Esophagus squamous epithelium (tissue), 5 donors: ENCODE results near the gene BBS9. TPM values are rescaled to one million over a fixed set of nuclear protein-coding genes. Genes with fewer than 3 reads are reported as not detected.

ENCODE experiments used
- DNase-seq: peaks from one replicate; lab custom pipeline; 2025; lab: John Stamatoyannopoulos, UW
- H3K27ac ChIP-seq, 4 donors: fragments of 200-600 bp; sonication (generic); one replicate each; pipeline ENCODE4 v1.5.1; 2016 to 2019; ENCODE audit warnings: mild to moderate bottlenecking in 1 of 4
- H3K27me3 ChIP-seq, 4 donors: fragments of 200-600 bp; sonication (generic); 1 replicate in 3 of 4; 2 replicates in 1 of 4; pipeline versions ENCODE4 v1.5.1 to v1.6.0; 2017 to 2021; ENCODE audit warnings: antibody characterized with exemption in 1 of 4
- H3K36me3 ChIP-seq, 3 donors: fragments of 200-600 bp; sonication (generic); one replicate each; pipeline ENCODE4 v1.5.1; 2016 to 2019
- H3K4me1 ChIP-seq, 3 donors: fragments of 200-600 bp; sonication (generic); one replicate each; pipeline ENCODE4 v1.5.1; 2017 to 2019
- H3K4me3 ChIP-seq, 4 donors: fragments of 200-600 bp; sonication (generic); 1 replicate in 3 of 4; 2 replicates in 1 of 4; pipeline ENCODE4 v1.5.1; 2016 to 2019; ENCODE audit warnings: mild to moderate bottlenecking in 2 of 4, moderate library complexity in 1 of 4
- H3K9me3 ChIP-seq, 3 donors: fragments of 200-600 bp; sonication (generic); one replicate each; pipeline ENCODE4 v1.5.1; 2016 to 2019
- CTCF ChIP-seq, 6 experiments: fragments of 450-650 bp in 4 of 6; fragments of 200-600 bp in 2 of 6; sonication (generic) in 2 of 6; IDR thresholded peaks; one replicate each; pipeline ENCODE4 v1.5.1; 2016 to 2019; ENCODE audit warnings: antibody characterized with exemption in 6 of 6, mild to moderate bottlenecking in 4 of 6, moderate library complexity in 4 of 6
- POLR2A ChIP-seq, 4 donors: fragments of 450-650 bp; IDR thresholded peaks; one replicate each; pipeline ENCODE4 v1.6.1; 2017; ENCODE audit warnings: antibody characterized with exemption in 4 of 4, mild to moderate bottlenecking in 4 of 4, moderate library complexity in 3 of 4
- WGBS, 2 donors: methylation state at CpG; one replicate each; pipeline ENCODE4 v1.1.5; 2018; 5-methylcytosine and 5-hydroxymethylcytosine counted together
- intact Hi-C: fragments of 100-400 bp; cut with DNase I; formaldehyde crosslinking; loops from one replicate; pipeline ENCODE4 v1.15.0; 2022
- total RNA-seq, 4 donors: library from RNA; depleted of rRNA; stranded (reverse); fragments of >200 nt; gene quantifications; one replicate each; pipeline ENCODE4 v1.1.0, GENCODE V29; 2016
- donor health status: DM: yes; HTN: yes; CAD: no.

BBS9 gene
- total RNA-seq, 4 donors from 2014 or later, result 4.8 to 16.8 (median 7.6) TPM

DNA sequence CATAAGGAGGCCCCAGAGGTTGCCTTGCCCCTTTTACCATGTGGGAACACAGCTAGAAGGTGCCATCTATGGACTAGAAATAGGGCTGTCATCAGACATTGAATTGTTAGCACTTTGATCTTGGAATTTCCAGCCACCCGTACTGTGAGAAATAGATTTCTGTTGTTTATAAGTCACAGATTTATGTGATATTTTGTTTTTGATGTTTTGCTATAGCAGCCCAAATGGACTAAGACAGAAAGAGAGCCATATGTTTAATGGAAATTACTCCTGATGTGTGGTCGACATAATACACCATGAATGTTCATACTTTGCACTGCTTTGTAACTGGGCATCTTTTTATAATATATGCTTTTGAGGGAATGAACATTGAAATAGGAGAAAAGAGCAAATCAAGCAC lies 302.2 kb downstream of the BBS9 start:
- TF ChIP-seq CTCF (IDR thresholded peaks at IDR 0.05), result no peak
- no peak for TF ChIP-seq POLR2A (IDR thresholded peaks at IDR 0.05)
- 82 to 93% methylated on average over 2 of the region's 2 CpGs for WGBS, 2 donors
- no peaks in the 10 kb centered on the region for H3K36me3 ChIP-seq
- DNase-seq, result no peak
- H3K9me3 ChIP-seq, result no peaks in the 10 kb centered on the region
- H3K27ac ChIP-seq, result no peak overlapping the region
- no peaks in the 10 kb centered on the region for H3K27me3 ChIP-seq
- no peaks in the 10 kb centered on the region for H3K4me1 ChIP-seq
- no peak overlapping the region for H3K4me3 ChIP-seq
- intact Hi-C loops, result no loop called here

DNA sequence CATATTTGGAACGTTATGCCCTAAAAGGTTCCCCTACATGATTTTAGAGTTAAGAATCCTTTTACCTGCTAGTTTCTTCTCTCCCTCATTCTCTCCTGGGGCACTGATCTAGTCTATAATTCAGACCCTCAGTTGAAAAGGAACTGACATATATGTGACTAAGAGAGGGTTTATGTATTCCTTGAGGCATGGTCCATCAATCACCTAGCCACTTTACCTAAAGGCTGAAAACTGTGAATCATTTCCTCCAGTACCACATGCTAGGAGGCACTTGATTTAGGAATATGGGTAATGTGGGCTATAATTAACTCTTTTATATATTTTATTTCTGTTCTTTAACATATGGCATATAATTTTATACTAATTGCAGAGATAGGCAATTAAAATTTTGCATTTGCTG lies 303.5 kb downstream of the BBS9 start:
- TF ChIP-seq CTCF (IDR thresholded peaks at IDR 0.05), result no peak
- no peak for TF ChIP-seq POLR2A (IDR thresholded peaks at IDR 0.05)
- DNase-seq, result no peak
- H3K4me1 ChIP-seq, result no peaks in the 10 kb centered on the region

DNA sequence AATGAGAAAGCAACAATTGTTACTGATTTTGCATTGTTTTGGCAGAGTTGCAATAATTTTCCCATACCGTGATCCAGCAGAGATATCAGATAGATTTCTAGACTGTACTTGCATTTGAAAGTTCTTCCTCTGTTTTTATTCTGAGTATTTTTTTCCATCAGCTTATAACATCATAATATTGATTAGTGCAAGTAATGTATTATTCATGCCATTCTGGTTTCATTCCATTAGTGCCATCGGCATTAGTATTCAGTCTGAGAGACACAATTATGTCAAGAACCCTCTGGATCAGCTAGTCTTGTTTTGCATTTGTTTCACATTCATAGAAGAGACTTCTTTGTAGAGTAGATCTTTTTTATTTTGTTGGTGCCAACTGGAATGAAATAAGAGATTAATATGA lies 304.0 kb downstream of the BBS9 start:
- no peak overlapping the region for H3K4me3 ChIP-seq
- H3K4me1 ChIP-seq, result no peaks in the 10 kb centered on the region
- H3K27me3 ChIP-seq, result no peaks in the 10 kb centered on the region
- no peak overlapping the region for H3K27ac ChIP-seq
- H3K36me3 ChIP-seq, result no peaks in the 10 kb centered on the region
- TF ChIP-seq CTCF (IDR thresholded peaks at IDR 0.05), result no peak
- TF ChIP-seq POLR2A (IDR thresholded peaks at IDR 0.05), result no peak
- H3K9me3 ChIP-seq, result no peaks in the 10 kb centered on the region
- 96% methylated on average over 2 of the region's 2 CpGs for WGBS, 2 donors
- intact Hi-C loops, result no loop called here
- no peak for DNase-seq

More for the DNA sequence above, 303.5 kb downstream of the BBS9 start:
- intact Hi-C loops, result no loop called here
- WGBS, 2 donors, result 71 to 88% methylated on average over 1 of the region's 1 CpG
- Histone ChIP-seq H3K27me3 (no peaks in the 10 kb centered on the region), H3K27ac (no peak overlapping the region), H3K36me3 (no peaks in the 10 kb centered on the region), H3K9me3 (no peaks in the 10 kb centered on the region), H3K4me3 (no peak overlapping the region)

GRCh38 chr7:33444511-33444910 lies 315.1 kb downstream of the BBS9 start:
- WGBS, 2 donors, result 54 to 64% methylated on average over 4 of the region's 4 CpGs
- no peaks in the 10 kb centered on the region for H3K27me3 ChIP-seq

GRCh38 chr7:33446551-33446950 lies 317.2 kb downstream of the BBS9 start:
- DNase-seq, result no peak
- H3K4me1 ChIP-seq, result peaks cover 0 to 8% (median 0%) of the 10 kb centered on the region in 3 donors
- WGBS, 2 donors, result 72 to 87% methylated on average over 3 of the region's 3 CpGs

More at GRCh38 chr7:33444511-33444910, 315.1 kb downstream of the BBS9 start:
- Histone ChIP-seq H3K36me3 (no peaks in the 10 kb centered on the region), H3K4me3 (no peak overlapping the region), H3K27ac (no peak overlapping the region), H3K4me1 (peaks cover 0 to 8% (median 0%) of the 10 kb centered on the region in 3 donors), H3K9me3 (no peaks in the 10 kb centered on the region)
- intact Hi-C loops, result no loop called here
- TF ChIP-seq POLR2A (IDR thresholded peaks at IDR 0.05) (no peak), CTCF (IDR thresholded peaks at IDR 0.05) (no peak)
- no peak for DNase-seq

More at GRCh38 chr7:33446551-33446950, 317.2 kb downstream of the BBS9 start:
- no peak for TF ChIP-seq CTCF (IDR thresholded peaks at IDR 0.05)
- no peak for TF ChIP-seq POLR2A (IDR thresholded peaks at IDR 0.05)
- Histone ChIP-seq H3K27ac (no peak overlapping the region), H3K4me3 (no peak overlapping the region), H3K36me3 (no peaks in the 10 kb centered on the region), H3K9me3 (peaks cover 0 to 3% (median 0%) of the 10 kb centered on the region in 3 donors), H3K27me3 (no peaks in the 10 kb centered on the region)
- intact Hi-C loops, result no loop called here
